ENCODE measurements around the gene GAB1. TPM values are rescaled to one million over a fixed set of nuclear protein-coding genes. Genes with fewer than 3 reads are reported as not detected.

Gene GAB1
- total RNA-seq, 1 donor: 20.6 TPM

GRCh38 chr4:143515905-143516304, 179.2 kb downstream of the GAB1 start:
- H3K27ac ChIP-seq (ENCODE audit: low read depth, low read length): no peak overlapping the region
- H3K4me2 ChIP-seq (ENCODE audit: insufficient read depth, low read length): peak overlapping the region; percentile 92
- H3K4me1 ChIP-seq (ENCODE audit: insufficient read depth, low read length): peaks cover 11% of the 10 kb centered on the region
- no peaks in the 10 kb centered on the region for H3K9me3 ChIP-seq (ENCODE audit: low read depth, low read length)
- peaks cover 33% of the 10 kb centered on the region for H4K20me1 ChIP-seq (ENCODE audit: insufficient read depth, low read length)
- H3K27me3 ChIP-seq (ENCODE audit: insufficient read depth, low read length): no peaks in the 10 kb centered on the region
- peaks cover 71% of the 10 kb centered on the region for H3K79me2 ChIP-seq (ENCODE audit: insufficient read depth, low read length)
- H2AFZ ChIP-seq (ENCODE audit: low read length): no peak overlapping the region
- DNase-seq (ENCODE audit: insufficient read length, low spot score, missing footprints): no peak
- peaks cover 26% of the 10 kb centered on the region for H3K36me3 ChIP-seq (ENCODE audit: insufficient read depth, low read length)
- TF ChIP-seq CTCF (IDR thresholded peaks at IDR 0.05; ENCODE audit: extremely low read depth, low read depth, low read length): no peak
- H3K4me3 ChIP-seq (ENCODE audit: insufficient read depth, low read length): no peak overlapping the region

DNA sequence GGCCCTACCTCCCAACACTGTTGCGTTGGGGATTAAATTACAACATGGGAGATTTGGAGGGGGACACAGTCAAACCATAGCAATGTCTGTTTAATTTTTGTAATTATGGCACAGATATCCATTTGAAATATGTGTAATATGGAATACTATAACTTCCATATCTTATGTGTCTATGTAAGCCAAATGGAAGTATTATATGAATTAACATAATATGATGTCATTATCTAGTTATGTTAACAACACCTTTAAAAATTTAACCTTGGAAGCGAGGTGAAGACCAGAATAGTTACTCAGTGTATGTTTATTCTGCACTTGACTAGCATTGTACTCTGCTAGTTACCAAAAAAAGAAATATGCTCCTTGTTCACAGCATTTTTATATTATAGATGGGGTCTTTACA, 181.1 kb downstream of the GAB1 start:
- Histone ChIP-seq H3K4me2 (ENCODE audit: insufficient read depth, low read length) (no peak overlapping the region), H3K27ac (ENCODE audit: low read depth, low read length) (no peak overlapping the region), H3K4me3 (ENCODE audit: insufficient read depth, low read length) (no peak overlapping the region), H3K36me3 (ENCODE audit: insufficient read depth, low read length) (peaks cover 38% of the 10 kb centered on the region), H3K79me2 (ENCODE audit: insufficient read depth, low read length) (peaks cover 88% of the 10 kb centered on the region), H3K27me3 (ENCODE audit: insufficient read depth, low read length) (no peaks in the 10 kb centered on the region), H3K4me1 (ENCODE audit: insufficient read depth, low read length) (peaks cover 11% of the 10 kb centered on the region), H4K20me1 (ENCODE audit: insufficient read depth, low read length) (peaks cover 35% of the 10 kb centered on the region), H2AFZ (ENCODE audit: low read length) (no peak overlapping the region), H3K9me3 (ENCODE audit: low read depth, low read length) (no peaks in the 10 kb centered on the region)
- DNase-seq (ENCODE audit: insufficient read length, low spot score, missing footprints): no peak
- no peak for TF ChIP-seq CTCF (IDR thresholded peaks at IDR 0.05; ENCODE audit: extremely low read depth, low read depth, low read length)

Small RNA genes within 50 kb of the gene (small RNA-seq; reads per million reads assigned to genes)
- gene MIR3139 (not detected), gene RF00019 (not detected)

Other genes with a start within 250 kb of the GAB1 start
- 24.2 and 25.7 TPM in 2 replicates for gene USP38, start 152.0 kb upstream of the GAB1 start, total RNA-seq
- 43.6 and 44.9 TPM in 2 replicates for gene SMARCA5, start 176.8 kb downstream of the GAB1 start, total RNA-seq